Nucleus accumbens (tissue), 56 donors: ENCODE results near the gene LINGO1.

Source experiments
- DNase-seq, 56 donors: peaks; one replicate each; lab custom pipeline; 2025; lab: John Stamatoyannopoulos, UW

Gene LINGO1

DNA sequence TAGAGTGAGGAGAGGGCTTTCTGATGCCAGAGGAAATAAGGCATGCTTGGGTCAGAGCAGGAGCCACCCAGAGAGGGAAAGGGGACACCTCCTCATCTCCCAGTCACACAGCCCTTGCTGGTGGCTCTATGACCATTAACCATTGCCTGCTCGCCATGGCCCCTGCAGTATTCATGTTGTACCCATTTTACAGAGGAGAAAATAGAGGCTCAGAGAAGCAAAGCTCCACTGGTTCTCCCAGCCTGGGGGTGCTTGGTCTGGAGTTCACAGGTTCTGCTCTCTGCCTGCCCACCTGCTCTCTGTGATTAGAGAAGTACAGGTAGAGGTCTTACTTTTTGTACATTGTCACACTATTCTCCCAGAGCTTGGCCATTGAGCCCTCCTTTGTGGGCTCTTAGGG lies 56.2 kb downstream of the LINGO1 start:
- DNase-seq, result no peak

DNA sequence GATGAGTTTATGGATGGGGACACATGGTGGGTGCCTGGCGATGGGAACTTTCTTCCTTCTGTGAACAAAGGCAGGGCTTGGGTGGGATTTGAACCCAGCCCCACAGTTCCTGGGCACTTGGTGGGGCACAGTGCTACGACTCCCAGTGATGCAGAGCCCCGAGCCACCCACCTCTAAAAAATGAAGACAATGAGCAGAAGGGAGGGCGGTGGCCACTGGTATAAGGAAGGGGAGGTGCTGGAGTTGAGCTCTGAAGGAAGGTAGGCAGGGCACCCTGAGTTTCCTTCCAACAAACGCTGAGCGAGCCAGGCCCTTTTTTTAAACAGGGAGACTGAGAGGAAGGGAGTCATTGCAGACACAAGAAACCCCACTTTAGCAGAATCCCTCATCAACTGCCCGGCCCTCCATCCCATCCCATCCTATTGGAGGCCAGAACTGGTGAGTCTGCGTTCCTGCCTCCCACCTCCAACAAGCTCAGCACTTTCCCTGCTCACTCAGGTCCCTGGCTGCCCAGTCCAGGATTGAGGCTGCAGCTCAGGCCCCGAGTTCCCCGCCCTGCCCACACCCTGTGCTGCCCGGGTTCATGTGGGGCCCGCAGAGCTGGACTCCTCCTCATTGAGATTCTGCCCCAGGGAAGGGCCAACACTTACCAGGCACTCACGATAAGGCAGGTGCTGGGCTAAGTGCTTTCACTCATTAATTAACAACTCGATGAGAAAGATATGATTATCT lies 57.3 kb downstream of the LINGO1 start:
- DNase-seq, result no peak

DNA sequence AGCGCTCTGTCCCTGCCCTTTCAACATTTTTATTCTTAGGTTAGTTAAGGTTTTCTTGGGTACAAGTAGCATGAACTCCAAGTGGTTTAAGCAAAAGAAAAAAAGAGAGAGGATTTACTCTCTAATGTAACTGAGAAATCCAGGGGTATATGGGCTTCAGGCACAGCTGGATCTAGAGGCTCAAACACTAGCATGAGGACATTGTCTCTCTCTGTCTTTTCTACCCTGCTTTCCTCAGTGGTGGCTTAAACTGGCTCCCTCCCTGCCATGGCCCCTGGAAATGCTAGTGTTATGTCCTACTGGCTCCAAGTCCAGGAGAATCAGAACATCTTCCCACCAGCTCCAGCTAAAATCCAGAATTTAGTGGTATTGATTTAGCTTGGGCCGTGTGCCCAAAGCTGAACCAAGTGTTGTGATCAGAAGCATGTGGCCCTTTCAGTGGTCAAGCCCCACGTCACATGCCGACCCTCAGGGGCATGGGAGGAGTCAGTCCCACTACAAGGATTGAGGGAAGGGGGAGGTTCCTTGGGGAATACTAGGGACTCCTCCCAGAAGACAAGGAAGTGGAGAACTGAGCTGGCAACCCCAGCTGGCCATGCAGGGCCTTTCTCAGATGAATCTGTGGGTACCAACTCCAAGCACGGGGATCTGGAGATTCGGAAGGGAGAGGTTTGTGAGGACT lies 58.0 kb downstream of the LINGO1 start:
- DNase-seq, result no peak

DNA sequence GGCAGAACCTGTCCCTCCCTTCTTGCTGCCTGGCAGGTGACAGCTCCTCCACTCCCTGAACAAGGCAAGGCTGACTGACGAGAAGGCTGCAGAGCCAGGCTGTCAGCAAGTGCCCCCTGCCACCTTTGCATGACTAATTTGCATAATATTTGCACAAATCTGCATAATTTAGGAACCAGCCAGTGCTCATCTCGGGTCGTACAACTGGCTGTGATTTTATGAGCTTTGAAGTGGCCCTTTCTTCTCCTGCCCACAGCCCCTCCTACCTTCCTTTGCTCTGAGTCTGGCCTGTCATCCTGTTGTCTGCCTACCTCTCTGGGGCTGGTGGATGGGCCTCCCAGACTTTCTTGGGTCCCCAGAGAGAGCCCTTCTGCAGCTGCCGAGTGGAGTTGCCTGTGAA lies 58.9 kb downstream of the LINGO1 start:
- no peak for DNase-seq

DNA sequence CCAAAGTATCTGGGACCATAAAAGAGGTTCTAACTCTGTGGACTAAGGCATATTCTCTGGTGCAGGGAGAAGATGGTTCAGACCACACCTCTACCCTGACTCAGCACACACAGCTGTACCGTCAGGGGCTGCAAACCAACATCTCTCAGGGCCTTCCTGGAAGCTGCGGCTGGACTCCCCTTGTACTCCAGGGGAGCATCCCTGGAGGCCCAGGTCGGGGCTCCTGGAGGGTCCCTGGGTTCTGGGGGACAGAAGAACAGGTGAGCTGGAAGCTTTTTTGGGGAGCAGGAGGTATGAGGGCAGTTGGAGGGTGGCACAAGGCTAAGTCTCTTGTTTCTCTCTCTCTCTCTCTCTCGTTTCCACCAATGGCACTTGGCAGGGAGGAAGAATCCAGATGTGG lies 60.5 kb downstream of the LINGO1 start:
- no peak for DNase-seq

DNA sequence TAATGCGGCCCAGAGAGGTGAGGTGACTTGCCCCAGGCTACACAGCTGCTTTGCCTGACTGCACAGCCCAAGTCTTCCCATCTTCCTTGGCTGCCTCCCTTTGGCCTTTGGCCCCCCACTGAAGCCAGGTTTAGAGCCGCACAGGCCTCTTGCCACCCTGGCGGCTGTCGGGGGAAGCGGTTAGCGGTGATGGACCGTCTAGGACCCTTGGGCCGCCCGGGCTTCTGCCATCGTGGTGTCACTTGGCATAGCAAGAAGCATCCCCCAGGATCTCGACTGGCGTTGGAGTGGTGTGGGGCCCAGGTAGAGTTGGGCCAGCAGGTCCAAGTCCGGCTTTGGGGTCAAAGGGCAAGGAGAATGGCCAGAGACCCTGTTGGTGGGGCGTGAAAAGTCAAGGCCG lies 61.0 kb downstream of the LINGO1 start:
- DNase-seq, result no peak

DNA sequence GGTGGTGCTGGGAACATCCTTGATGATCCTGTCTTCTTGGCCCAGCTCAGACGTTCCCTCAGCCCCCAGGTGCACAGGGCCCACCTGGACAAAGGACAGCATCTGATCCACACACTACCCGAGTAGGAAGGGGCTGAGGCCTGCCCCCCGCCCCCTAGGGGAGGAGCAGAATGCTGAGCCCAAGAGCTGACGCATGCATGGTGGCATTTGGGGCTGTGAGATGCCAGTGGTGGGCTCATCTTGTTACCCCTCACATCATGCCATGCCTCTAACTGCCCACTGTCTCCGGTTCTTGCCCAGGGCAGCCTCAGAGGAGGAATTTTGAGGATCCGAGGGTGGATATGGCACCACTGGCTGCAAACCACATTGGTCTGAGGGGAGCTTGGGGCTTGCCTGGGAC lies 61.5 kb downstream of the LINGO1 start:
- no peak for DNase-seq

DNA sequence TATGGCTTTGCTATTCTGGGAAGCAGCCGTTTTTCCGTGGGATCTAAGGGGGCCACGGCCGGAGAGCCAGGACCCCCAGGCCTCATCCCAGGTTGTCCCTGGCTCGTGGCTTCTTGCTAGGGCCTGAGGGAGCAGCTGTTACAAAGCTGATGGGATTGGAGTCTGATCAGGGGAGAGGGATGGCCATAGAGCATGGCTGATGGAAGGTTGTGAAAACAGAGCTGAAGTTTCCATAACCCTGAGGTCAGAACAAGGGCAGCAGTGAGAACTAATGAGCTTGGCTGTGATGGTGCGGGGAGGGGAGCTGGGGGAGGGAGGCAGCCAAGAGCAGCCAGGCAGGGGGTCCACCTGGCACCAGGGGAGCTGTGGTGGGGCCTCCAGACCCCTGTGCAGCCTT lies 63.0 kb downstream of the LINGO1 start:
- DNase-seq, result no peak

DNA sequence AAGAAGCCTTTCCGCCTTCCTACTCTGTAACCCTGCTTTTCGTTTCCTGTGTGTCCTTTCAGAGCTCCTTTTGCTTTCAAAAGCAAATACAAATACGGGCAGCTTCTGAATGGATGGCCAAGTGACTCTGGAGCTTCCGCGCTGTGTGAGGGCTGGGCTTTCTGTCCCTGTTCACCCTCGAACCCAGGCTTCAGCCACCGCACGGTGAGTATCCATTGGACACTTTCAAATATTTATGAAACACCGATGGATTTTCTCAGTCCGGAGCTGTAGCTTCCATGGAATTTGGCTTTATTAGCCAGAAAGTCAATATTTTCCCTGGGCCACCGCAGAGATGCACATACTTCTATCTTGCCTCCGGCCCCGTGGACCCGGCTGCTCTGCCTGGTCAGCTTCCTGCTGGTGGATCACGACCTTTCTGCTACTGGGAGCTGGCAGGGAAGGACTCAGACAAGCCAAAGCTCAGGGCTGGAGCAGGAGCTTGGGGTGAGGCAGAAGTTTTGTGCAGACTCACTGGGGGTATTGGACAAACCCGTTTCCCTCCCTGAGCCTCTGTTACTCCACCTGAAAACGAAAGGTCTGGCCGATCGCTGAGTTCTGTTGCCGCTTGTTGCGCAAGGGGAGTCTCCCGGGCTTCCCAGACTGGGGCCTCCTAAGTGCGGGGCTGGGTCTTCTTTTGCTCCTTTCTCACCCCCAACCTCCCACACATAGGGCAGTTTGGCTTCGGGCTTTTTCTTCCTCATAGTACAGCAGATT lies 63.6 kb downstream of the LINGO1 start:
- no peak for DNase-seq

DNA sequence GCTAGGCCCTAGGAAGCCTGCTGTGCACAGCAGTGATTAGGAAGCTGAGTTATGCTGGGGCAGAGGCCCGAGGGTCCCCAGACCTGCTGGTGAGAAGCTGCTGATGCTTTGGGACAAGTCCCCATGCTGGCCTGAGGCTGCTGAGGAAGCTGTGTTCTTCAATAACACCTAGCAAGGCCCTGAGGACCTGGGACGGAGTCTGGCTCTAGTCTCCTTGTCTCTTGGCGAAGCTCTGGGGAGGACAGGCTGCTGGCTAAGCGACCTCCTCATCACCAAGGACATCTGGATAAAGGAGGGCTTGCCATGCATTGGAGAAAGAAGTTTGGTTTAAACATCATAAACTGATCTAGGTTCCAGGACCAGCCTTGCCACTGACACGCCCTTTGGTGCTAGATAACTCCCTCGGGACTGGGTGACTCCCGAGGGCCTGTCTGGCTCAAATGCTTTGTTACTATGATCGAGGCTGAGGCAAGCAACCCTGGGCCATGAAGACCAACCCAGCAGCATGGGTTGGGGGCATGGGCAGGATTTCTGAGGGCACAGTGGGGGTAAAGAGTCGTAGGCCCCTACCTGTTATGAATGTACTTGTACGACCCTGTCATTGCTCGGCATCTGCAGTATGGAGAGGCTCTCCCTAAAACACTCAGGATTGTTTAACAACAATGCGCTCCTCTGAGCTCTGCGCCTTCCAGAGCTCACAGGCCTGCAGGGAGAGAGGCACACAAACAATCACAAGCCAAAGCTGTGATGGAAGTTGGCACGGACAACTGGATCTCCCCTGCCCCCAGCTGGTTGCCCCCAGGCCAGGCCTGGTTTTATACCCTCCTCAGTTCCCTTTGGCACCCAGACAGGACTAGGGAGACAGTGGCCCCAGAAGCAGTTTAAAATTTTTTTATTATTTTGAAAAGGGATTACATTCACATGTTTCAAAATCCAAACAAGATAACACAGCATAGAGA lies 64.4 kb downstream of the LINGO1 start:
- DNase-seq, result peak in 21 of 56 donors; percentile 13 to 38 (median 24)

DNA sequence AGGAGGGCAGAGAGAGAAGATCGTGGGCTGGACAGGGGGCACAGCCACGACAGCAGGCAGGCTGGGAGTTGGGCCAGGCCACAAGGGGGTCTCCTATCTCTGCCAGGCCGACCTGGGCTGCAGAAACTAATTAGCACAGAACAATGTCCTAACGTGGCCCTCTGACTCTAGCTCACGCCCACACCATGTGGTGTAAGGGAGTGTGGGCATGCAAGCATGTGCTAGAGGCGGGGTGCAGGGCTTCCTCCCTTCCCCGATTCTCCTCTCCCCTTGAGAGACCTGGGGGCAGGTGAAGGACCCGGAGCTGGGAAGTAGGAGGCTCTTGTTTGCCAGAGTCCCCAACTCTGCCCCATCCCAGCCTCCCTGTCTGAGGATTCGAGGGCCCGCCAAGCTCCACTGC lies 65.5 kb downstream of the LINGO1 start:
- DNase-seq, result no peak

DNA sequence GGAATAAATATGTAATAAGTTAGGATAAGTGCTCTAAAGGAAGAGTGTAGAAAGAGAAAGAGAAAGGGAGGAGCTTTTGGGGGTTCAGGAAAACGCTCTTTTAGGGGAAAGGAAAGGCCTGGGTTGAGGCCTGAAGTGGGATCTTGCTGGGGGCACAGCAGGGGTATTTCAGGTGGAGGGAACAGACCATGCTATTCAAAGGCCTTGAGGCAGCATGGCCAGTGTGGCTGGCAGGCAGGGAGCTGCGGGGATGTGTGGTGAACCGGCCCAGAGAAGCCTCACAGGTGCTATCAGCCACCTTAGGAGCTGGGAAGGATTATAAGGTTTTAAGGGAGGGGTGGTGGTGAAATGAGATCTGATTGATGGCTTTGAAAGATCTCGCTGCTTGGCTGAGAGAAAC lies 66.6 kb downstream of the LINGO1 start:
- no peak for DNase-seq

DNA sequence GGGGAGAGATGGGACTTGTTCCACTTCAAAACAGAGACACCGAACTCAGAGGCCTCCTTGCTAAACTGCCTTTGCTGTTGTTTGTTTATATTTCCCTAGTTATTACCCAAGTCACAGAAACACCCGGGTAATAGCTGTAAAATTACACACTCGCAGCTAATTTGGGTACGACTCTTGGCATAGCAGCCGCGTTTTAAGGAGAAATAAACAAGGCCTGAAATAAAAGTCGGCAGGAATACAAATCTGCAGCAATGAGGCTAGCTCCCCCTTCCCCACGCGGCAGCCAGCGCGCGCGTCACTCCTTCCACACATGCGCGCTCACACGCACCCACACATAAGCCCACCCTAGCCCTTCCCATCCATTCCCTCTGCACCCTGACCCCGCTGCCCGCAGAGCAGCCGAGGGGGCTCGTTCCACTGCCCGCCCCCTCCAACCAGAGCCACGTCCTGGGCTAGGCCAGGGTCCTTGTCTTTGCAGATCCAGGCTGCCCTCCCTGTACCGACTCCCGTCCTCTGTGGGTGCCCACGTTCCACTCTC lies 67.3 kb downstream of the LINGO1 start:
- peak in 2 of 56 donors; percentile 9 to 16 for DNase-seq

DNA sequence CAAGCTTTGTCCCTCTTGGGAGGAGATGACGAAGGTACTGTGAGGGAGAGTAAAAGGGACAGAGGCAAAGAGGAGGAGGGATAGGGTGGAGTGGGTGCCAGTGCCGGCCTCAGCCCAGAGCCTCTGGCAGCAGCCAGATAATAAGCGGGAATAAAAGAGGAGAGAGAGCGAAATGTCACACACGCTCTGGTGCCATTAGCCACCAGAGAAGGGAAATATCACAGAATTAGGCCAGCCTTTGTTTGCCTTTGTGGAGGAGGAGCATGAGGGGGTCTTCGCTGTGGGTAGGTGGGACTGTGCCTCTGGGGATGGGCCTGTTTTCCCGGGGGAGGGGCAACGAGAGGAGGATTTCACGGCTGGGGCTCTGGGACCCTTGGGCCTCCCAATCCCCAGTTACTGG lies 67.8 kb downstream of the LINGO1 start:
- peak in 4 of 56 donors; percentile 10 to 19 (median 11) for DNase-seq

DNA sequence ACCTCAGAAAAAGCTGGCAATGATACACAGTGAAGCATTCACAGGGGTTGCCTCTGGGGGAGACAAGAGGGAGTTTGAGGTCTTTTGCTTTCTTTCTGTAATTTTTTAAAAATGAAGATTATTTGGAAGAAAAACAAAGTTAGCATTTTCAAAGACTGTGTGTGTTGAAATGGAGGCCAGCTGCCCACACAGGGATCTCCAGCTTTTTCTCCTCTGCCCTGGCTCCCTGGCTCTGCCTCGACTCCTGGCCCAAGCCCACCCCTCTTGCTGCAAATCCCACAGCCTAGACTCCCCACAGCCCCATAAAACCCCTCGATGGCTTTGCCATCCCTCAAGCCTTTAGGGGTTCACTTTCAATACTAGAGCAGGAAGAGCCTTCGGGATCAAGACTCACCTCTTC lies 68.4 kb downstream of the LINGO1 start:
- no peak for DNase-seq

DNA sequence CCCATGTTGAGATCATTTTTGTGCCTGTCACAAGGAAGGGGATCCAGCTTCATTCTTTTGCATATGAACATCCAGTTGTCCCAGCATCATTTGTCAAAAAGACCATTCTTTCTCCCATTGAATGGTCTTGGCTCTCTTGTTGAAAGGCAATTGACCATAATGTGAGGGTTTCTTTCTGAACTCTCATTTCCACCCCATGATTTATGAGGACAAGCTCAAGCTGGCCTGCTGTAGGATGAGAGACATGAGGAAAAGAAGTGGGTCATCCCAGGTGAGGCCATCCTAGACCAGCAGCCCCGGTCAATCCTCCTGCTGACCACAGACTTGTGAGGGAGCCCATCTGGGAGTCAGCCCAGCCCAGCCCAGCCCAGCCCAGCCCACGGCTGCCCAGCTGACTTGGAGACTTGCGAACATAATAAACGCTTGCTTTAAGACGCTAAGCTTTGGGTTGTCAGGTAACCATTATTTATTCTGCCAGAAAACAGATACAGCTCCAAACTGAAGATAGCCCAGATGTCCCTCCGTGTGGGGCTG lies 69.0 kb downstream of the LINGO1 start:
- peak in 8 of 56 donors; percentile 4 to 37 (median 19) for DNase-seq
